Stromal cell of bone marrow (primary cell): ENCODE data around the gene ACTBL2.
"Not testable (repeated sequence)": the region's sequence is repeated elsewhere in the genome, so short reads cannot be mapped to it uniquely, and the experiment has no call there.

Experiments
- DNase-seq: peaks from one replicate; pipeline ENCODE4 v3.0.0-alpha.2; 2012; ENCODE audit warnings: low read depth

ACTBL2 gene

DNA sequence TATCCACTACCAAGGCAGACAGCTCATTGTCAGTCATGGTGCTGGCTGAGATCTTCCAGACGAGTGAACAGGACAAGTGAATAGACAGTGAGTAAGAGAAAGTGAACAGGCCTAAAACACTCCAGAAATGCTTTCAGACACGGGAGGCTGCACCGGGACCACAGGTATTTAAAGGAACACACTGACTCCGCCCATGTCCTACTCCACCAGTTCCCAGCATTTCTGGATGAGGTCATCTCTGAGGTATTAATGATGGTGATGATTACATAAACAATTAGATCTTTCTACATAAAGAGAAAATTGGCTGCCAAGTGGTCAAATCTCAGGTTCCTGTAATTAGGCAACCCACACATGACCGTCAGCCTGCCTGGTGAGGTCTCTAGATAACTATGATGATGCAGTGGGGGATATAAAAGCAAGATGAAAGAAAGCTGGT is at the start of gene ACTBL2:
Gene ACTBL2 (minus strand): TSS at position 141 of the 436 bp plus-strand sequence. CDS start 104 bp downstream, at position 37.
- DNase-seq = no peak

- DNase-seq = no peak
Observed at GRCh38 chr5:57531333-57531732, 48.7 kb upstream of the ACTBL2 start.

DNA sequence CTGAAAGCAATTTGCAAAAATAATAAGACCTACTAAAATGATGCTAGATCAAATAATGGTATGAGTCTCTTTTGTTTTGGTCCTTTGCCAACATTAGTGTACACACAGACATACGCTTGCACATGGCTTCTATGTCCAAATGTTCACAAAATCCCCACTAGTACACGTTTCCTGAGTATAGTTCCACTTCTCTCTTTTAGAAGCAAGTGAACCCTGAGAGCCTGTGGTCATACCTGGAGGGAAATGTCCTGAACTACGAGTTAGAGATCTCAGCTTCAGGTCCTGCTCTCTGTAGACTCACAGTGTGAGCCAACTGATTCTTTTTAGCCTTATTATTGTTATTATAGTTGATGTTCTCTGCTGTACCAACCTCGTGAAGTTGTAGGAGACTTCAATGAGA is 47.3 kb upstream of the ACTBL2 start:
- no peak for DNase-seq

- DNase-seq = no peak
Observed at GRCh38 chr5:57527870-57528269, 45.3 kb upstream of the ACTBL2 start.

DNA sequence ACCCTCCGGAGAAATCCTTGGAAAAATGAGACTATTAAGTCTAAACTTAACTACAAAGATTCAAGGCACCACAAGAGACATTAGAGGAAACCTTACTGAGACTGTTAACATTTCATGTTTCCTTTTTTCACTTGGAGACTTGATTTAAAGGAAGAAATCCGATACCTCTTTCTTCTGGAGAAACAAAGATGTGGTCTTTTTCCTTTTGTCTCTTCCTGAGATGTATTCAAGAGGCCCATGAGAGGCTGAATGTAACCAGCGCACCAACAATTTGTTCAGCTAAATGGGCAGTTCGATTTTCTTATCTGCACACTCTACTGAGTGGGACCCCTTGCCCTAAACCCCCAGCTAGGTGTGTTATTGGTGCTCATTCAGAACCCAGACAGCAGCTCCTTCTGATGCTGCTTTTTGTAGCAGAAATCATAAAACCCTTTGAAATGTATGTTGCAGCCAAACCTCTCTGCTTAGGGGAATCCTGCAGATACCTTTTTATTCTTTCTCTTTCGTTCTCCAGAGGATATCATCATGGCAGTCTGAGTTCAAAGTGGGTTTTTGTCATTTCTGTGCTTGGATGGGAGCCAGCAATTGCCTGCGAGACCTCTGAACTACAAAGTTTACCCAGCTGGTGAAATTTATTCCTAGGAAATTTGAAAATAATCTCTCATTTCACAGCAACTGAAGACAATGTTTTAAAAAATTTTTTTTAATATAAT is 41.9 kb upstream of the ACTBL2 start:
- DNase-seq = no peak

- not testable (repeated sequence) for DNase-seq
Observed at GRCh38 chr5:57522477-57522876, 39.9 kb upstream of the ACTBL2 start.

DNA sequence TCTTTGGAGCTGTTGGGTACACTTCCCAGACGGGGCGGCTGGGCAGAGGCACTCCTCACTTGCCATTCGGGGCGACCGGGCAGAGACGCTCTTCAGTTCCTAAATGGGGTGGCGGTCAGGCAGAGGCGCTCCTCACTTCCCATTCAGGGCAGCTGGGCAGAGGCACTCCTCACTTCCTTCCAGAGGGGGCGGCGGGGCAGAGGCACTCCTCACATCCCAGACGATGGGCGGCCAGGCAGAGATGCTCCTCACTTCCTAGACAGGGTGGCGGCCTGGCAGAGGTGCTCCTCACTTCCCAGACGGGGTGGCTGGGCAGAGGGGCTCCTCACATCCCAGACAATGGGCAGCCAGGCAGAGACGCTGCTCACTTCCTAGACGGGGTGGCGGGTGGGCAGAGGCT is 35.8 kb upstream of the ACTBL2 start:
- not testable (repeated sequence) for DNase-seq

GRCh38 chr5:57517250-57517649 is 34.6 kb upstream of the ACTBL2 start:
- DNase-seq = no peak

- no peak for DNase-seq
Observed at GRCh38 chr5:57513785-57514184, 31.2 kb upstream of the ACTBL2 start.

- DNase-seq = no peak
Observed at GRCh38 chr5:57511321-57511720, 28.7 kb upstream of the ACTBL2 start.

DNA sequence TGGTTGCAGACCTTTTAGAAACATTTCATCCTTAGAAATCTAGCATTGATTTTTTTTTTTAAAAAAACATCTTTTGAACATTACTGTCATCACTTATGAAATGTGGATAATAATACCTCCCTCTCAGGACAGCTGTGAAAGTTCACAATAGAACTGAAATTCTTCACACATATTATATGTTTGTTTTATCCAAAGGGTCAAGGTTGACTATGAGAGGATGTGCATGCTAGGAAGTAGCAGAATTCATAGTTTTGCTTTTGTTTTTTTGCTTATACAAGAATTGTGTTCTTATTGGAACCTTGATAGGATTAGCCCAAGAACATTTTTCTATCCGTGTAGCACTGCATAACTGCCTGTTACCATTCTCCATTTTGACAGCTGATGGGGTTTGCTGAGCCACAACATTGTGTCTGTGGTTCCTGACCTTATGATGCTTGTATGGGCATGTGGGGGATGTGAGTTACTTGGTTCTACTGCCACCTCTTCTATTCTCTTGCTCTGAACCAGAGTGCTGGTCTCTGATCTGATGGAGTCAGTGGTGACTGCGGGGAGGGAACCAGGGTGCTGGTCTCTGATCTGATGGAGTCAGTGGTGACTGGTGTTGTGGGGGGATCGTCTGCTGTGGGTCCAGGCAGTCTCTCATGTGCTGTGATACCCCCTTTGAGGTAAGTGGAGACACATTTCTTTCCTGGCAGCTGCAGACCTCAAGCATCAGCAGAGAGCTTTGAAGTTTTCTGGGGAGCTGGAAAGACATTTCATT is 27.1 kb upstream of the ACTBL2 start:
- no peak for DNase-seq

GRCh38 chr5:57508211-57508610 is 25.6 kb upstream of the ACTBL2 start:
- DNase-seq = no peak

- DNase-seq = no peak
Observed at GRCh38 chr5:57505272-57506200, 22.9 kb upstream of the ACTBL2 start.

DNA sequence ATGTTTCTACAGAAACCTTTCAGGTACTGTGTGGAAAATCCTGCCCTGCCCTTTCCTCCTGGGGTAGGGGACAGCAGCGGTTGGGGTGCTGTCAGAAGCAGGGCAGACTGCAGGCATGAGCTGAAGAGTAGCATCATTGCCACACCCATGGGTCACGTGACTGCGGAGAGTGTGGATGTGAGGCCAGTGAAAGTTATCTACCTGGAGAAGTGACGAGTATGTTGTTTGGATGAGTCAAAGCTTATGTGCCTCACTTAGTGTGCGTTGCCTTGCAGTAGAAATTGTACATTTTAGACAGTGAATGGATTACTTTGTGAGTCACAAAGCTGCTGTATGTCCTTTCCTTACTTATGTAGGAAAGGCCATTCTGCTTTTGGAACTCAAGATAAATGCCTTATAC is 21.7 kb upstream of the ACTBL2 start:
- no peak for DNase-seq

- no peak for DNase-seq
Observed at GRCh38 chr5:57503433-57503832, 20.8 kb upstream of the ACTBL2 start.

GRCh38 chr5:57501414-57502201 is 19.0 kb upstream of the ACTBL2 start:
- no peak for DNase-seq

DNA sequence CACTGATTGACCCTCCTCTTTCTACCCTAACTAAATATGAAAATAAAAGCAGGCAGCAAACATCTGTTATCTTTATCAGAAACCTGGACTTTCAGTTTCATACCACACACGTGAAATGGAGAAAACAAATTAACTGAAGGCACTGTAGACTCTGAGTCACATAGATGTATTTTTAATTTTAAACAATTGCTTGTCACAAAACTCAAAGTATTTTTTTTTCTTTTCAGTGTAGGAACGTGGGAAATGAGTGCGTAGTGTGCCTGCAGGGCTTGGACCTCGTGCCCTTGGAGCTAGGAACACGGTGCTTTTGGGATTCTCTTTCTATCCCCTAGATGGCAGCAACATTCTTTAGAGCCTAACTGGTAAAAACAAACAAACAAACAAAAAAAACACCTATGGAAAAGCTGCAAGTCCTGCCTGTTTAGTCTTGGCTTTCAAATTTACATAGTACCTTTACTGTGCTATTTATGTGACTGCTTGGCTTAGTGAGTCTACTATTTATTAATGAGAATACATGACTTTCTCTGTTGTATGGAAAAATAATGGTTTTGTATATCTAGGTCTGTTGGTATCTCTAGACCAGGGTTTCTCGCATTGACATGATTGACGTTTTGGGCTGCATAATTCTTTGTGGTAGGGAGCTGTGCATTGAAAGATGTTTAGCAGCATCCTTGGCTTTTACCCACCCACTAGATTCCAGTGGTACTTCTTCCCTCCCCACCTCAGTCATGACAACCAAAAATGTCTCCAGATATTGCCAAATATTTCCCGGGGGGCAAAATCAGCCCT is 16.8 kb upstream of the ACTBL2 start:
- peak; percentile 38 for DNase-seq

DNA sequence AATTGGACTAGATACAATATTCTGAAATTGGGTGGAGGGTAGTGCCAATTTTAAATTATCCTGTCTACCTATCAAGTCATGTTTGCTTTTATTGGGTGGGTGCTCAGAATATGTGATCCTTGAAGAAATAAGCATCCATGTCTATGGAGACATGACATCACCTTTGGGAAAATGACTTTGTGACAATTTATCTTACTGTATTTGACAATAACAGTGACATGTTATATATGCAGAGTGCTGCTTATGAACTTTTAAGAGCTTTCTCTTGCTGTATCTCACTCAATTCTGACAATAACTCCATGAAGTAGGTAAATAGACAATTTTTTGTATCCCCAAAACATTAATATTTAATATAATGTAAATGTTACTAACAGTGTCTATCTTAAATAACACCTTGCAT is 15.1 kb upstream of the ACTBL2 start:
- DNase-seq = no peak

GRCh38 chr5:57495285-57496086 is 12.9 kb upstream of the ACTBL2 start:
- DNase-seq = no peak
